ENCODE results near the gene ARHGEF6. TPM values are rescaled to one million over a fixed set of nuclear protein-coding genes. Genes with fewer than 3 reads are reported as not detected.
A peak's percentile ranks its signal among the peaks of the same experiment; 100 is the strongest.

The ARHGEF6 gene
- total and polyA plus RNA-seq, 7 donors: 11.4 to 70.5 (median 25.4) TPM

DNA sequence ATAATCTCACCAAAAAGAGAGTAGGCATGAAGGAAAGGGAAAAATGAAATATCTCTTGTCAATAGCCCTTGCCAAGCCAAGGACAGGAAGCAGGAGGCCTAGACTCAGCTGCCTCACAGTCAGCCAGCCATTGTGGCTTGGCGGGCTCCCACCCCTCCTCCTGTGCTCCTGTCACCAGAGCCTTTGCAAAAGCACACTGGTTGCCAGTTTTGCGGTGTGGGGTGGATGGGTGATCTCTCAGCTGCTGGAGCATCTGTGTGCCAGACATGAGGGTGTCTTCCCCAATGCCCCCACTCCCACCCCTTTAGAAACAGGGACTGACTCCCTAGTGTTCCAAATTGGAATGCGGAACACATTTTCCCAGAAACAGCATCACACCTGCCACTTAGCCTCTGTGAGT is 26.1 kb downstream of the ARHGEF6 start:
- ATAC-seq (peak; percentile 81 to 92 (median 88)), DNase-seq (peak; percentile 72 to 83)
- TF ChIP-seq, protein P1, sequence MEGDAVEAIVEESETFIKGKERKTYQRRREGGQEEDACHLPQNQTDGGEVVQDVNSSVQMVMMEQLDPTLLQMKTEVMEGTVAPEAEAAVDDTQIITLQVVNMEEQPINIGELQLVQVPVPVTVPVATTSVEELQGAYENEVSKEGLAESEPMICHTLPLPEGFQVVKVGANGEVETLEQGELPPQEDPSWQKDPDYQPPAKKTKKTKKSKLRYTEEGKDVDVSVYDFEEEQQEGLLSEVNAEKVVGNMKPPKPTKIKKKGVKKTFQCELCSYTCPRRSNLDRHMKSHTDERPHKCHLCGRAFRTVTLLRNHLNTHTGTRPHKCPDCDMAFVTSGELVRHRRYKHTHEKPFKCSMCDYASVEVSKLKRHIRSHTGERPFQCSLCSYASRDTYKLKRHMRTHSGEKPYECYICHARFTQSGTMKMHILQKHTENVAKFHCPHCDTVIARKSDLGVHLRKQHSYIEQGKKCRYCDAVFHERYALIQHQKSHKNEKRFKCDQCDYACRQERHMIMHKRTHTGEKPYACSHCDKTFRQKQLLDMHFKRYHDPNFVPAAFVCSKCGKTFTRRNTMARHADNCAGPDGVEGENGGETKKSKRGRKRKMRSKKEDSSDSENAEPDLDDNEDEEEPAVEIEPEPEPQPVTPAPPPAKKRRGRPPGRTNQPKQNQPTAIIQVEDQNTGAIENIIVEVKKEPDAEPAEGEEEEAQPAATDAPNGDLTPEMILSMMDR (IDR thresholded peaks at IDR 0.05): no peak
- no peak overlapping the region for H3K4me3 ChIP-seq
- intact Hi-C loops (cut with DNase I): no loop called here
- WGBS, 3 donors: 18 to 33% (median 23%) methylated on average over 3 of the region's 3 CpGs
- no peaks in the 10 kb centered on the region for H3K36me3 ChIP-seq (ENCODE audit: insufficient read depth in 1 of 2, low read depth in 1 of 2)
- no peaks in the 10 kb centered on the region for H3K9me3 ChIP-seq
- no peaks in the 10 kb centered on the region for H3K27me3 ChIP-seq (ENCODE audit: insufficient read depth in 3 of 3, low read length in 2 of 3)
- peak overlapping the region; percentile 87 for H3K27ac ChIP-seq
- peaks cover 21% of the 10 kb centered on the region for H3K4me1 ChIP-seq

DNA sequence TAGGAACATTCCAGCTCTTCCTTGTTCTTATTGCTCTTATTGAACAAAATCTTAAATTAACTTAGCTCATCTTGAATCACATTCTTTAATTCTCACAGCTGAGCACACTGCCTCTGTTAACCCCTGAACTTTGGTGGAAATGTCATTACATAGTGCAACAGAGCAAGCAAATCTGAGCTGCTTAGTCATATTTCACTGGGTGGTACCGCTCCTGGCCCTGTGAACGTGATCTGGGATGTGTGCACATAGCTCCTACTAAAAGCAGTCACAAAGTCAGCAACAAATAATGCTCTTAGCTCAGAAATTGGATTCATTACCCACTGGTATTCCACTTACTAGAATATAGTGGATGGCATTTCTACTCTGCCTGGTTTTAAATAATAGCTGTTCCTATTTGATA is 27.9 kb downstream of the ARHGEF6 start:
- Histone ChIP-seq H3K27me3 (ENCODE audit: insufficient read depth in 3 of 3, low read length in 2 of 3) (no peaks in the 10 kb centered on the region), H3K9me3 (no peaks in the 10 kb centered on the region), H3K4me3 (no peak overlapping the region), H3K4me1 (peaks cover 32% of the 10 kb centered on the region), H3K27ac (peak overlapping the region; percentile 87), H3K36me3 (ENCODE audit: insufficient read depth in 1 of 2, low read depth in 1 of 2) (no peaks in the 10 kb centered on the region)
- DNase-seq (peak; percentile 21 to 62), ATAC-seq (peak; percentile 76 to 86 (median 78))
- intact Hi-C loops (cut with DNase I): no loop called here
- TF ChIP-seq, protein P1 (IDR thresholded peaks at IDR 0.05): no peak
- 24 to 27% (median 26%) methylated on average over 2 of the region's 2 CpGs for WGBS, 3 donors

DNA sequence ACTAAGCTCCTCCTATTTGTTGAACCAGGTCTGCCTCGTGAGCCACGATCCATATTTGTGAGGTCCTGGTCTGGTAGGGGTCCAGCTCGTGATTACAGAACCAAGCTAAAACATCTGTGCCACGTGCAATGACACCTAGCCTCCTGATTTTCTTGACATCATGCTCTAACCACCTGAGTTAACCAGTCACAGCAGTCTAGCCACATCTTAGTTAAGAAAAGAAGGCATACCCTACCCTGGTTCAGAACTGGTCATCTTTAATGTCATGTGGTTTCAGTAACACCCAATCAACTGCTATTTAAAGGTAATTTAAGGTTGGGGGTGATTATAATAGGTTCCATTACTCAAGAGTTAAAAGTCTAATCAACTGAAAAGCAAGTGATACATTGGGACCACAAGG is 28.4 kb downstream of the ARHGEF6 start:
- H3K27ac ChIP-seq: peak overlapping the region; percentile 87
- ATAC-seq: no peak
- no peaks in the 10 kb centered on the region for H3K9me3 ChIP-seq
- peaks cover 34% of the 10 kb centered on the region for H3K4me1 ChIP-seq
- WGBS, 3 donors: 37 to 58% (median 42%) methylated on average over 4 of the region's 4 CpGs
- no peaks in the 10 kb centered on the region for H3K27me3 ChIP-seq (ENCODE audit: insufficient read depth in 3 of 3, low read length in 2 of 3)
- TF ChIP-seq, protein P1 (IDR thresholded peaks at IDR 0.05): no peak
- no peak overlapping the region for H3K4me3 ChIP-seq
- DNase-seq: no peak
- no peaks in the 10 kb centered on the region for H3K36me3 ChIP-seq (ENCODE audit: insufficient read depth in 1 of 2, low read depth in 1 of 2)
- intact Hi-C loops (cut with DNase I): no loop called here

DNA sequence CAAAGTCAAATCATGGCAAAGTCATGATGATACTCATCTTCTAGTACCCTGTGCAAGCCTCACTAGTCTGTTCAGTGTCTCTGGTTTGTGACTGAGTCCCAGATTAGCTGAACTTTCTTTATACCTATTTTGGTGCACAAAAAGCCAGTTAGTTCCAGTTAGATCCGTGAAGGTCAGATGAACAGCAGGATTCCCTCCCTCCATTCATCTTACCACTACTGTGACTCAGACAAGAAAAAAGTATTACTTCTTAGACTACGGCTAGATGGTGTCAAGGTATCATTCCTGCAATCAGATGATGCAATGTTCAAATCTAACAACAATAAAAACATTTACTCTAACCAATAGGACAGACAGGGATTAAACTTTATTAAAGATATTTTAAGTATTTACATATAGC is 30.4 kb downstream of the ARHGEF6 start:
- intact Hi-C loops (cut with DNase I): no loop called here
- Histone ChIP-seq H3K27ac (peak overlapping the region; percentile 87), H3K4me1 (peaks cover 52% of the 10 kb centered on the region), H3K9me3 (no peaks in the 10 kb centered on the region), H3K27me3 (ENCODE audit: insufficient read depth in 3 of 3, low read length in 2 of 3) (no peaks in the 10 kb centered on the region), H3K36me3 (ENCODE audit: insufficient read depth in 1 of 2, low read depth in 1 of 2) (no peaks in the 10 kb centered on the region), H3K4me3 (no peak overlapping the region)
- ATAC-seq (no peak), DNase-seq (no peak)
- TF ChIP-seq, protein P1 (IDR thresholded peaks at IDR 0.05): no peak
- WGBS, 3 donors: 15 to 34% (median 30%) methylated on average over 2 of the region's 2 CpGs

All from psoas muscle (tissue), 8 donors.